Esophagus squamous epithelium (tissue), 4 donors: ENCODE measurements around the gene CDAN1.

ENCODE experiments used
- POLR2A ChIP-seq, 4 donors: fragments of 450-650 bp; IDR thresholded peaks; one replicate each; pipeline ENCODE4 v1.6.1; 2017; ENCODE audit warnings: antibody characterized with exemption in 4 of 4, mild to moderate bottlenecking in 4 of 4, moderate library complexity in 3 of 4
- TF ChIP-seq, protein P1 (sequence below), 6 experiments: fragments of 450-650 bp in 4 of 6; fragments of 200-600 bp in 2 of 6; sonication (generic) in 2 of 6; IDR thresholded peaks; one replicate each; pipeline ENCODE4 v1.5.1; 2016 to 2019; ENCODE audit warnings: antibody characterized with exemption in 6 of 6, mild to moderate bottlenecking in 4 of 6, moderate library complexity in 4 of 6

DNA sequence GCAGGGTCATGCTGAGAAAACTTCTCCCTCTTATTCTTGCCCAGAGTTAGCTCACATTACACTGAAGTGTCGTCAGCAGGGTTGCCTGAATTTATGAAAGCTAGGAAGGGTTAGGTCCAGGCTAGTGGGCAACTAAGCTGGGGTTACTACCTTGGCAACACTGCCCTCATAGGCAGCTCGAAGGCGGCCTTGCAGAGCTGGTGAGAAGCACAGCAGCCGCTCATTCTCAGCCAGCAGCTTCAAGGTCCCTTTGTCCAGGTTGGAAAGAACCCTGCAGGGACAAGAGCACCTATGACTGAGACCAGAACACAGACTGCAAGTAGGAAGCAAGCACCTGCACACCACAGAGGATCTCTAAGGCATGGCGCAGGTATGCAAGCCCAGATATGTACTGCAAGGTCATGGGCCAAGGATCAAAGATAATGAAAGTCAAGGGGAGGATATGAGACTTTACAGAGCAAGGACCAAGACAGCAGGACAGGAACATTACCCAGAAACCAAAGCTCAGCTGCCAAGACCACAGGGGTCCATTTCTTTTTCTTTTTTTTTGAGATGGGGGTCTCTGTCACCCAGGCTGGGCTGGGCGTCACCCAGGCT lies 2.8 kb downstream of the CDAN1 start:
- TF ChIP-seq, protein P1, sequence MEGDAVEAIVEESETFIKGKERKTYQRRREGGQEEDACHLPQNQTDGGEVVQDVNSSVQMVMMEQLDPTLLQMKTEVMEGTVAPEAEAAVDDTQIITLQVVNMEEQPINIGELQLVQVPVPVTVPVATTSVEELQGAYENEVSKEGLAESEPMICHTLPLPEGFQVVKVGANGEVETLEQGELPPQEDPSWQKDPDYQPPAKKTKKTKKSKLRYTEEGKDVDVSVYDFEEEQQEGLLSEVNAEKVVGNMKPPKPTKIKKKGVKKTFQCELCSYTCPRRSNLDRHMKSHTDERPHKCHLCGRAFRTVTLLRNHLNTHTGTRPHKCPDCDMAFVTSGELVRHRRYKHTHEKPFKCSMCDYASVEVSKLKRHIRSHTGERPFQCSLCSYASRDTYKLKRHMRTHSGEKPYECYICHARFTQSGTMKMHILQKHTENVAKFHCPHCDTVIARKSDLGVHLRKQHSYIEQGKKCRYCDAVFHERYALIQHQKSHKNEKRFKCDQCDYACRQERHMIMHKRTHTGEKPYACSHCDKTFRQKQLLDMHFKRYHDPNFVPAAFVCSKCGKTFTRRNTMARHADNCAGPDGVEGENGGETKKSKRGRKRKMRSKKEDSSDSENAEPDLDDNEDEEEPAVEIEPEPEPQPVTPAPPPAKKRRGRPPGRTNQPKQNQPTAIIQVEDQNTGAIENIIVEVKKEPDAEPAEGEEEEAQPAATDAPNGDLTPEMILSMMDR (IDR thresholded peaks at IDR 0.05): no peak
- TF ChIP-seq POLR2A (IDR thresholded peaks at IDR 0.05): no peak
